GM19455 (cell line): ENCODE results near the gene FOXL2.

Experiments
- ATAC-seq: cut with Tn5 transposase; IDR thresholded peaks from one replicate; pipeline ENCODE4 v1.9.1; 2021; ENCODE audit not compliant: unreplicated experiment

The FOXL2 gene

DNA sequence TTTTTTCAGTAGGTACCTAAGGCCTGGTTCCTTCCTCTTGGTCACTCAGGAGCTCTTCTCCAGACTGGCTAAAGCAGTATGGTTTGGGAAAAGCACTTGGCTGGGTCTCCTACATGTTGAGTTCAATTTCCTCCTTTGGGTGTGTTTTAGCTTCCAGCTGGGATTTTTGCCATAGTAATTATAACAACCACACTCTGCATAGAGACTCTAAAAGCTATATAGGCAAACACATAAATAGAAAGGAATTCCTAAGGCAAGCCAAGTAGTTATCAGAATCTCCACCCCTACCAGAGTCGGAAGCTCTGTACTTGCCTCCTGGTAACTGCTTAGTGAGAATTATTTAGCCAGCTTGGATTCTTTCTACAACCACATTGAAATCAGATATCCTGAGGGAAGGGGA lies 48.6 kb downstream of the FOXL2 start:
- ATAC-seq = no peak
